Measurements from ENCODE around the gene ZBTB20.

ZBTB20 gene

GRCh38 chr3:114336122-114336697 lies 810.9 kb downstream of the ZBTB20 start:
- DNase-seq (ENCODE audit: low read depth, low spot score): no peak

- DNase-seq (ENCODE audit: low read depth, low spot score): no peak
Measured at GRCh38 chr3:114333923-114334240, 813.2 kb downstream of the ZBTB20 start.

GRCh38 chr3:114333180-114333922 lies 813.7 kb downstream of the ZBTB20 start:
- DNase-seq (ENCODE audit: low read depth, low spot score): no peak

- DNase-seq (ENCODE audit: low read depth, low spot score): no peak
Measured at GRCh38 chr3:114332342-114333179, 814.5 kb downstream of the ZBTB20 start.

GRCh38 chr3:114331710-114332109 lies 815.4 kb downstream of the ZBTB20 start:
- DNase-seq (ENCODE audit: low read depth, low spot score): no peak

- DNase-seq (ENCODE audit: low read depth, low spot score): no peak
Measured at GRCh38 chr3:114331007-114331406, 816.1 kb downstream of the ZBTB20 start.

- no peak for DNase-seq (ENCODE audit: low read depth, low spot score)
Measured at GRCh38 chr3:114329823-114330222, 817.3 kb downstream of the ZBTB20 start.

GRCh38 chr3:114328345-114328744 lies 818.7 kb downstream of the ZBTB20 start:
- DNase-seq (ENCODE audit: low read depth, low spot score): no peak

GRCh38 chr3:114327665-114328064 lies 819.4 kb downstream of the ZBTB20 start:
- no peak for DNase-seq (ENCODE audit: low read depth, low spot score)

GRCh38 chr3:114323546-114324254 lies 823.4 kb downstream of the ZBTB20 start:
- DNase-seq (ENCODE audit: low read depth, low spot score): no peak

GRCh38 chr3:114320246-114320645 lies 826.8 kb downstream of the ZBTB20 start:
- DNase-seq (ENCODE audit: low read depth, low spot score): no peak

- peak; percentile 59 for DNase-seq (ENCODE audit: low read depth, low spot score)
Measured at GRCh38 chr3:114319453-114319852, 827.6 kb downstream of the ZBTB20 start.

GRCh38 chr3:114318295-114318694 lies 828.8 kb downstream of the ZBTB20 start:
- DNase-seq (ENCODE audit: low read depth, low spot score): no peak

GRCh38 chr3:114314282-114314681 lies 832.8 kb downstream of the ZBTB20 start:
- DNase-seq (ENCODE audit: low read depth, low spot score): no peak

GRCh38 chr3:114313426-114313825 lies 833.7 kb downstream of the ZBTB20 start:
- no peak for DNase-seq (ENCODE audit: low read depth, low spot score)

GRCh38 chr3:114310695-114311094 lies 836.4 kb downstream of the ZBTB20 start:
- no peak for DNase-seq (ENCODE audit: low read depth, low spot score)

- no peak for DNase-seq (ENCODE audit: low read depth, low spot score)
Measured at GRCh38 chr3:114308830-114309229, 838.3 kb downstream of the ZBTB20 start.

GRCh38 chr3:114308377-114308776 lies 838.7 kb downstream of the ZBTB20 start:
- no peak for DNase-seq (ENCODE audit: low read depth, low spot score)

- DNase-seq (ENCODE audit: low read depth, low spot score): no peak
Measured at GRCh38 chr3:114307832-114308231, 839.3 kb downstream of the ZBTB20 start.

- DNase-seq (ENCODE audit: low read depth, low spot score): no peak
Measured at GRCh38 chr3:114307222-114307830, 839.8 kb downstream of the ZBTB20 start.

GRCh38 chr3:114299941-114300624 lies 847.0 kb downstream of the ZBTB20 start:
- no peak for DNase-seq (ENCODE audit: low read depth, low spot score)
